ENCODE results near the gene EGFL6. TPM values are rescaled to one million over a fixed set of nuclear protein-coding genes. Genes with fewer than 3 reads are reported as not detected.

Gene EGFL6
- total RNA-seq = 115 and 116 TPM in 2 replicates
- polyA plus RNA-seq = 131 and 144 TPM in 2 replicates

- no peaks in the 10 kb centered on the region for H3K4me1 ChIP-seq (ENCODE audit: insufficient read depth)
- H2AFZ ChIP-seq = no peak within 1 kb of the TSS
- 34% methylated on average over 48 of the region's 57 CpGs for WGBS (ENCODE audit: low lambda C conversion rate, missing lambda C conversion rate)
- no peaks in the 10 kb centered on the region for H3K36me3 ChIP-seq (replicated peaks; ENCODE audit: insufficient read depth, low read depth)
- H3K27me3 ChIP-seq = peaks cover 19% of the 10 kb centered on the region
- TF ChIP-seq EZH2phosphoT487 (IDR thresholded peaks at IDR 0.05; ENCODE audit: low read depth, severe bottlenecking, unreplicated experiment) = no peak
- TF ChIP-seq, protein P1, sequence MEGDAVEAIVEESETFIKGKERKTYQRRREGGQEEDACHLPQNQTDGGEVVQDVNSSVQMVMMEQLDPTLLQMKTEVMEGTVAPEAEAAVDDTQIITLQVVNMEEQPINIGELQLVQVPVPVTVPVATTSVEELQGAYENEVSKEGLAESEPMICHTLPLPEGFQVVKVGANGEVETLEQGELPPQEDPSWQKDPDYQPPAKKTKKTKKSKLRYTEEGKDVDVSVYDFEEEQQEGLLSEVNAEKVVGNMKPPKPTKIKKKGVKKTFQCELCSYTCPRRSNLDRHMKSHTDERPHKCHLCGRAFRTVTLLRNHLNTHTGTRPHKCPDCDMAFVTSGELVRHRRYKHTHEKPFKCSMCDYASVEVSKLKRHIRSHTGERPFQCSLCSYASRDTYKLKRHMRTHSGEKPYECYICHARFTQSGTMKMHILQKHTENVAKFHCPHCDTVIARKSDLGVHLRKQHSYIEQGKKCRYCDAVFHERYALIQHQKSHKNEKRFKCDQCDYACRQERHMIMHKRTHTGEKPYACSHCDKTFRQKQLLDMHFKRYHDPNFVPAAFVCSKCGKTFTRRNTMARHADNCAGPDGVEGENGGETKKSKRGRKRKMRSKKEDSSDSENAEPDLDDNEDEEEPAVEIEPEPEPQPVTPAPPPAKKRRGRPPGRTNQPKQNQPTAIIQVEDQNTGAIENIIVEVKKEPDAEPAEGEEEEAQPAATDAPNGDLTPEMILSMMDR (IDR thresholded peaks at IDR 0.05; ENCODE audit: poor library complexity) = no peak
- H3K4me2 ChIP-seq = peak within 1 kb of the TSS; percentile 80
- no peak within 1 kb of the TSS for H3K27ac ChIP-seq
- H4K20me1 ChIP-seq (ENCODE audit: insufficient read depth, poor library complexity, severe bottlenecking) = no peaks in the 10 kb centered on the region
- H3K9me3 ChIP-seq (ENCODE audit: low read depth) = no peaks in the 10 kb centered on the region
- peak; percentile 13 for DNase-seq (ENCODE audit: low spot score)
- H3K4me3 ChIP-seq = no peak within 1 kb of the TSS
- no peaks in the 10 kb centered on the region for H3K79me2 ChIP-seq
- H3K9me2 ChIP-seq (replicated peaks; ENCODE audit: insufficient read depth) = no peaks in the 10 kb centered on the region
Measured at GRCh38 chrX:13569479-13570260, at the start of gene EGFL6. TSS of gene EGFL6 (plus strand) at chrX:13569601. CDS start at chrX:13569862, 261 bp downstream.

- no peaks in the 10 kb centered on the region for H3K36me3 ChIP-seq (replicated peaks; ENCODE audit: insufficient read depth, low read depth)
- H2AFZ ChIP-seq = no peak overlapping the region
- H3K79me2 ChIP-seq = no peaks in the 10 kb centered on the region
- no peaks in the 10 kb centered on the region for H4K20me1 ChIP-seq (ENCODE audit: insufficient read depth, poor library complexity, severe bottlenecking)
- no peaks in the 10 kb centered on the region for H3K4me1 ChIP-seq (ENCODE audit: insufficient read depth)
- H3K27ac ChIP-seq = no peak overlapping the region
- 56% methylated on average over 2 of the region's 2 CpGs for WGBS (ENCODE audit: low lambda C conversion rate, missing lambda C conversion rate)
- no peak overlapping the region for H3K4me3 ChIP-seq
- no peak overlapping the region for H3K4me2 ChIP-seq
- no peaks in the 10 kb centered on the region for H3K27me3 ChIP-seq
- no peaks in the 10 kb centered on the region for H3K9me2 ChIP-seq (replicated peaks; ENCODE audit: insufficient read depth)
- TF ChIP-seq EZH2 (IDR thresholded peaks at IDR 0.05; ENCODE audit: borderline replicate concordance) (no peak), EZH2phosphoT487 (IDR thresholded peaks at IDR 0.05; ENCODE audit: low read depth, severe bottlenecking, unreplicated experiment) (no peak)
- TF ChIP-seq, protein P1 (IDR thresholded peaks at IDR 0.05; ENCODE audit: poor library complexity) = no peak
- H3K9me3 ChIP-seq (ENCODE audit: low read depth) = no peaks in the 10 kb centered on the region
- DNase-seq (ENCODE audit: low spot score) = no peak
Measured at GRCh38 chrX:13520351-13520750, 49.0 kb upstream of the EGFL6 start.

- Histone ChIP-seq H3K27ac (no peak overlapping the region), H3K4me1 (ENCODE audit: insufficient read depth) (no peaks in the 10 kb centered on the region), H3K9me3 (ENCODE audit: low read depth) (no peaks in the 10 kb centered on the region), H3K79me2 (no peaks in the 10 kb centered on the region), H3K9me2 (replicated peaks; ENCODE audit: insufficient read depth) (no peaks in the 10 kb centered on the region), H3K36me3 (replicated peaks; ENCODE audit: insufficient read depth, low read depth) (no peaks in the 10 kb centered on the region), H3K4me2 (no peak overlapping the region), H3K4me3 (no peak overlapping the region), H4K20me1 (ENCODE audit: insufficient read depth, poor library complexity, severe bottlenecking) (no peaks in the 10 kb centered on the region), H3K27me3 (no peaks in the 10 kb centered on the region), H2AFZ (no peak overlapping the region)
- DNase-seq (ENCODE audit: low spot score) = no peak
- WGBS (ENCODE audit: low lambda C conversion rate, missing lambda C conversion rate) = 83% methylated on average over 2 of the region's 2 CpGs
- no peak for TF ChIP-seq EZH2phosphoT487 (IDR thresholded peaks at IDR 0.05; ENCODE audit: low read depth, severe bottlenecking, unreplicated experiment)
- TF ChIP-seq, protein P1 (IDR thresholded peaks at IDR 0.05; ENCODE audit: poor library complexity) = no peak
- TF ChIP-seq EZH2 (IDR thresholded peaks at IDR 0.05; ENCODE audit: borderline replicate concordance) = no peak
Measured at GRCh38 chrX:13520936-13521335, 48.5 kb upstream of the EGFL6 start.

All from hepatocyte (in vitro differentiated cells).